Left ventricle myocardium inferior (tissue), 1 donor: Measurements from ENCODE around the gene CDC27. TPM values are rescaled to one million over a fixed set of nuclear protein-coding genes. Genes with fewer than 3 reads are reported as not detected.
A peak's percentile ranks its signal among the peaks of the same experiment; 100 is the strongest.
"Not testable (repeated sequence)": the region's sequence is repeated elsewhere in the genome, so short reads cannot be mapped to it uniquely, and the experiment has no call there.

Source experiments
- DNase-seq: peaks from one replicate; pipeline ENCODE4 v3.0.0-alpha.2; 2020
- H3K27ac ChIP-seq: fragments of 200-600 bp; replicated peaks from 2 replicates; pipeline ENCODE4 v1.8.0; 2021
- H3K27me3 ChIP-seq: fragments of 200-600 bp; 2 replicates; pipeline ENCODE4 v1.8.0; 2021; ENCODE audit warnings: low read depth
- H3K36me3 ChIP-seq: fragments of 200-600 bp; 2 replicates; pipeline ENCODE4 v1.8.0; 2021
- H3K4me1 ChIP-seq: fragments of 200-600 bp; 2 replicates; pipeline ENCODE4 v1.8.0; 2021
- H3K4me3 ChIP-seq: fragments of 200-600 bp; 2 replicates; pipeline ENCODE4 v1.8.0; 2021; ENCODE audit warnings: mild to moderate bottlenecking, moderate library complexity
- H3K9me3 ChIP-seq: fragments of 200-600 bp; replicated peaks from 2 replicates; pipeline ENCODE4 v1.8.0; 2021
- CTCF ChIP-seq: fragments of 200-600 bp; IDR thresholded peaks from 2 replicates; pipeline ENCODE4 v1.8.0; 2021; ENCODE audit warnings: antibody characterized with exemption, mild to moderate bottlenecking, borderline replicate concordance
- intact Hi-C: fragments of 100-400 bp; cut with micrococcal nuclease; formaldehyde crosslinking; loops from one replicate; pipeline ENCODE4 v1.11.0; 2022
- total RNA-seq: library from RNA; stranded (reverse); fragmentation: NEBNext Ultra II Directional; extraction: Animal tissue kit (Norgen Biotek cat#: 25700); gene quantifications from one replicate; pipeline ENCODE4 v1.2.1, GENCODE V29; 2021
- donor health status: DM: no; HTN: yes; CAD: no; lungs with severe emphysema.

Gene CDC27
- total RNA-seq, 1 donor from 2014 or later: 92.4 TPM

GRCh38 chr17:47219621-47220475, 30.8 kb upstream of the CDC27 start:
- no peak for TF ChIP-seq CTCF
- intact Hi-C loops: no loop called here
- Histone ChIP-seq H3K4me3 (peak overlapping the region; percentile 7), H3K9me3 (no peaks in the 10 kb centered on the region), H3K27me3 (no peaks in the 10 kb centered on the region), H3K27ac (peak overlapping the region; percentile 56), H3K36me3 (no peaks in the 10 kb centered on the region), H3K4me1 (peaks cover 55% of the 10 kb centered on the region)
- DNase-seq: no peak

- Histone ChIP-seq H3K9me3 (no peaks in the 10 kb centered on the region), H3K4me3 (no peak overlapping the region), H3K27me3 (no peaks in the 10 kb centered on the region), H3K36me3 (no peaks in the 10 kb centered on the region), H3K4me1 (peaks cover 46% of the 10 kb centered on the region), H3K27ac (peak overlapping the region; percentile 56)
- intact Hi-C loops: no loop called here
- no peak for TF ChIP-seq CTCF
- DNase-seq: peak; percentile 29
Measured at GRCh38 chr17:47218896-47219430, 29.9 kb upstream of the CDC27 start.

- H3K9me3 ChIP-seq, H3K4me3 ChIP-seq, intact Hi-C loops, H3K36me3 ChIP-seq, H3K27me3 ChIP-seq, DNase-seq, H3K27ac ChIP-seq: not testable (repeated sequence)
- peaks cover 33% of the 10 kb centered on the region for H3K4me1 ChIP-seq
Measured at GRCh38 chr17:47217279-47217678, 28.2 kb upstream of the CDC27 start.

- H3K36me3 ChIP-seq, H3K27me3 ChIP-seq, DNase-seq, H3K27ac ChIP-seq, H3K9me3 ChIP-seq, intact Hi-C loops, H3K4me3 ChIP-seq: not testable (repeated sequence)
- peaks cover 33% of the 10 kb centered on the region for H3K4me1 ChIP-seq
Measured at GRCh38 chr17:47216821-47217220, 27.7 kb upstream of the CDC27 start.

- TF ChIP-seq CTCF: no peak
Measured at GRCh38 chr17:47214931-47215330, 25.8 kb upstream of the CDC27 start.

GRCh38 chr17:47213540-47213939, 24.4 kb upstream of the CDC27 start:
- intact Hi-C loops: no loop called here
- H3K27ac ChIP-seq: no peak overlapping the region
- no peaks in the 10 kb centered on the region for H3K36me3 ChIP-seq
- no peak overlapping the region for H3K4me3 ChIP-seq
- no peak for DNase-seq
- TF ChIP-seq CTCF: no peak
- H3K4me1 ChIP-seq: peaks cover 37% of the 10 kb centered on the region
- no peaks in the 10 kb centered on the region for H3K9me3 ChIP-seq
- H3K27me3 ChIP-seq: no peaks in the 10 kb centered on the region

More at GRCh38 chr17:47214931-47215330, 25.8 kb upstream of the CDC27 start:
- Histone ChIP-seq H3K27me3 (no peaks in the 10 kb centered on the region), H3K4me3 (no peak overlapping the region), H3K4me1 (peaks cover 37% of the 10 kb centered on the region), H3K9me3 (no peaks in the 10 kb centered on the region), H3K36me3 (no peaks in the 10 kb centered on the region), H3K27ac (no peak overlapping the region)
- intact Hi-C loops: no loop called here
- DNase-seq: no peak
